GM18520 (cell line): ENCODE results near the gene DNMT3B.

Experiments
- ATAC-seq: cut with Tn5 transposase; IDR thresholded peaks from one replicate; pipeline ENCODE4 v1.9.1; 2021; ENCODE audit not compliant: unreplicated experiment

DNMT3B gene

DNA sequence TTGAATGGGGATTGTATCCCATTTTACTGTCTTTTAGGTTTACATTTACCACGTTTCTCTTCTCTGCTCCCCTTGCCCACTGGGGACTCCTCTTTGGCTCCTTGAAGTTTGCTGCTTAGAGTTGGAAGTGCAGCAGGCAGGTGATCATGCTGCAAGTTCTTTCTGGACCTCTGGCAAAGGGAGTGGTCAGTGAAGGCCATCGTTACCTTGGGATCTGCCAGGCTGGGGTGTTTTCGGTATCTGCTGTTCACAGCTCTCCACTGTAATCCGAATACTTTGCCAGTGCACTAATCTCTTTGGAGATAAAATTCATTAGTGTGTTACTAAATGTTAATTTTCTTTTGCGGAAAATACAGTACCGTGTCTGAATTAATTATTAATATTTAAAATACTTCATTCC, 87.4 kb downstream of the DNMT3B start:
- ATAC-seq: no peak

GRCh38 chr20:32855387-32855786, 93.2 kb downstream of the DNMT3B start:
- no peak for ATAC-seq

- no peak for ATAC-seq
These were observed 96.0 kb downstream of the DNMT3B start for GRCh38 chr20:32858189-32858588.
